HG03457 (cell line): ENCODE results near the gene FOXC2.

Source experiments
- ATAC-seq: cut with Tn5 transposase; IDR thresholded peaks from one replicate; pipeline ENCODE4 v1.9.1; 2021; ENCODE audit warnings: moderate number of reproducible peaks; ENCODE audit not compliant: unreplicated experiment

FOXC2 gene

DNA sequence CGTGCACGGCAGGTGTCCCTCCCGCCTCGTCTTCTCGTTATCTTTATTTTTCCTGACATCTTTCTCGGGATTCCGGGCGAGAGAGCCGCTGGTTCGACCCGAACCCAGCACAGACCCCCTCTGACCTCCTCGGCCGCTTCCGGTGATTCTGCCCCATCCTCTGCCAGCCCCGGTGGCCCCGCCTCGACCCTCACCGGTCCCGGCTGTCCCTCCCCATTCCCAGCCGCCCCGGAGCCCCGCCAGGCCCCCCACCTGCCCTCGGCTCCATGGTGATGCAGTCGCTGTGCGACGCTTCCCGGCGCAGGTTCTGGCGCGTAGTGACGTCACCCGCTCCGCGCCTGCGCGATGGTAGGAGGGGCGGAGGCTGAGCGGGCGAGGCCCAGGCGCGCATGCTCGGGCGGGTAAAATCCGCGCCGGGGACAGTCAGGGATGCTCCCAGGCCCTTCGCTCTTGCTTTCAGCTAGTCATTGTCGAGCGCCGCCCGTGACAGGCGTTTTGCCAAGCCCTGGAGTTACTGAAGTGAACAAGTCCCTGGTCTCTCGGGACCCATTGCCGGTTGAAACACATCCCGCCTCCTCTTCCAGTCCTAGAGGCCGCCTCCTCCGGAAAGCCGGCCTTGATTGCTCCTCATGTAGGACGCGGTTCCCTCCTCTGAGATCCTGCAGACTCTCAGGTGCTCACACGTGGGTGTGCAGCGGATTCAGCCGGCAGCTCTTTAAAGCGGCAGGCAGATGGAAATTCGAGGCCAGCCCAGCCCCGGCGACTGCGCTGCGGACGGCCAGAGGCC lies 11.5 kb upstream of the FOXC2 start, which contains the start of gene MTHFSD:
Gene MTHFSD (minus strand): TSS at position 319 of the 787 bp plus-strand sequence. CDS start 51 bp downstream, at position 268.
- ATAC-seq, result peak; percentile 60

- ATAC-seq, result no peak
Observed at GRCh38 chr16:86555704-86556075, 10.9 kb upstream of the FOXC2 start.

DNA sequence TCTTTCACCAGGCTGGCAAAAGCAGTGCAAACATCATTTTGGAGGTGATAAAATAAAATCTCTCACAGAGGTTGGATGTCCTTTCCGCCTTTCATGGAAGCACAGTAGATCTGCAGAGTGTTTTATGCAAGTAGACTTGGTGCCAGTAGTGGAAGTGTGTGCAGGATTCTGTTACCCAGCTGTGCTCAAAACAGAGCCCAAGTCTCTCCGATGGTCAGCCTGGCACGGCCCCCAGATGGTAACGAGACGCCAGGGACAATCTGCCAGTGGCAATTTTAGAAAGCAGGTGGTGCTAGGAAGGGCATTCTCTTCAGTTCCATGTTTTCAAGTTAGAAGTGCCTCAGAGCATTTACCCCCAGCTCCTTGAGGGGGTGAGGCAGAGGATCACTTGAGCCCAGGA lies 10.1 kb upstream of the FOXC2 start:
- ATAC-seq, result no peak

DNA sequence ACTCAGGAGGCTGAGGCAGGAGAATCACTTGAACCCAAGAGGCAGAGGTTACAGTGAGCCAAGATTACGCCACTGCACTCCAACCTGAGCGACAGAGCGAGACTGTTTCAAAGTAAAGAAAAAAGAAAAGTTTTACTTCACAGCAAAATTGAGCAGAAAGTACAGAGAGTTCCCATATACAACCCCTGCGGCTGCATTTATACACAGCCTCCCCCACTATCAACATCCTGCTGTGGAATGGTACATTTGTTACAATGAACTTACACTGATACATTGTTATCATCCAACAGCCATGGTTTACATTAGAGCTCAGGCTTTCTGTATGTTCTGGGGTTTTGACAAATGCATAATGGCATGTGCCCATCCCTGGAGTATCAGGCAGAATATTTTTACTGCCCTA lies 9.0 kb upstream of the FOXC2 start:
- no peak for ATAC-seq

- ATAC-seq, result no peak
Observed at GRCh38 chr16:86558355-86559193, 8.1 kb upstream of the FOXC2 start.

DNA sequence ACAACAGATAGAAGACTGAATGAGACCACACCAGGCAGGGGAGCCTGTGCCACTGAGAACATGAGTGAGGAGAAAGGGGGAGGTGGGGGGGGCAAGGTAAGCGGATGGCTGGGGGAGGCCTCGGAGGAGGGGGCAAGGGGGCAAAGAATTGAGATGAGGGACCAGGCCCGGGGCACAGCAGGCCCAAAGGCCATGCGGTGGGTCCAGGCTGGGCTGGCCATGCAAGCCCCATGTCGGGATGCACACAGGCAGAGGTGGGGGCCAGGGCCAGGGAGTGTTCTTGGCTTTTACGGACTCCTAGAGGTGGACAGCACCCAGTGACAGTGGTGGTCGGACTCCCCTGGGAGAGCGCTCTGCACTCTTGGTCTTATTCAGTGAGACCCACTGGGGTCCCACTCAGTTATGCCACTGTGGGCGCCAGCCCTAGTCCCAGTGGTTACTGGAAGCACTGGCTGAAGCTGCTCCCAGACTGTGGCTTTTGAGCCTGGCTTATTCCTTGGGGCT lies 6.8 kb upstream of the FOXC2 start:
- no peak for ATAC-seq

DNA sequence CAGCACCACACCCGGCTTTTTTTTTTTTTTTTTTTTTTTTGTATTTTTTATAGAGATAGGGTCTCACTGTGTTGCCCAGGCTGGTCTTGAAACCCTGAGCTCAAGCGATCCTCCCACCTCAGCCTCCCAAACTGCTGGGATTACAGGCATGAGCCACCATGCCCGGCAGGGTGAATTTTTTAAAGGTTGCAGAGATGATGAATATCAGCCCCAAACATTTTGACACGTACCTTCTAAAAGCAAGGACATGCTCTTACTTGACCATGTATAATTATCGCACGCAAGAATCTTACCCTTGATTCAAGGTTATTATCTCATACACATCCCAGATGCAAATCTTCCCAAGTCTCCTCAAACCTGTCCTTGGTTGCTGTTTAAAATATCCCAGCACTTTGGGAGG lies 4.3 kb upstream of the FOXC2 start:
- no peak for ATAC-seq

DNA sequence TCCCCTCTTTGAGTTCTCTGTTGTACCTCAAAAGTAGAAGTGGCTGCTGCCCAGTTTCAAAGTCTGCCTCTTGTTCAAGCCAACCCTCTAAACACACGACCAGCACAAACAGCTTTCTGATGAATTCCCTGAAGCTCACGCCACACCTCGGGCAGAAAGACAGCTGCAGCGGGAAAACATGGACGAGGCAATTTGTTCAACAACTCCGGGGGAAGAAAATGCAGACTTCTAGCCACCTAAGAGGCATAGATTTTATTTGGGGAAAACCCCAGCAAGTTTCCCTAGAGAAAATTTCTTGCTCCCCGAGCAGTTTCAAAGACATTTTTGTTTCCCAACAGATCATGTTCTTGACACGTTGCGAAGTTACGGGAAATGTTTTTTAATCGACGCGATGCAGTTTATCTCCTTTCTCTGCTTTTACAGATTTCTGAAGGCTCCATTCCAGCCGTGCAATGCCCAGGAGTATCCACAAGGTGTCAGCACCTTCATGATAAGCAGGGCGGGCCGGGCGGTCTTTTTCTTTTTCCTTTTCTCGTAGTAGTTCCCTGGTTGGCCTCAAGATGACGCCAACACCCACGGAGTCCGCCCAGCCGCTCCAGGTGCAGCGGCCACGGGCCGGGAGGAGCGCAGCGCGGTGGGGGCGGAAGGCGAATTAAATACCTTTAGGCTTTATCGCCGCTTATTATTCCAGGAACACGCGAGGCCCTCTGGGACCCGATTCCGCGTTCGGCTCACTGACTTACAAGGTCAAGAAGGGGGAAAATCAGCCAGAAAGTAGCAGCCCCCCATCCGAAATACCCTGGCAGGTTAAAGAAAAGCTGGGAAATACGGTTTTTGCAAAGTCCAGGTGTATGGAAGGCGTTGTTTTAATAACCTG lies 2.9 kb upstream of the FOXC2 start:
- ATAC-seq, result no peak

GRCh38 chr16:86565181-86565631 lies 1.4 kb upstream of the FOXC2 start:
- no peak for ATAC-seq

- ATAC-seq, result no peak
Observed at GRCh38 chr16:86565644-86566511, 751 bp upstream of the FOXC2 start.

GRCh38 chr16:86566966-86567700 lies 504 bp downstream of the FOXC2 start:
- ATAC-seq, result no peak

- no peak for ATAC-seq
Observed at GRCh38 chr16:86567701-86568581, 1.3 kb downstream of the FOXC2 start.

DNA sequence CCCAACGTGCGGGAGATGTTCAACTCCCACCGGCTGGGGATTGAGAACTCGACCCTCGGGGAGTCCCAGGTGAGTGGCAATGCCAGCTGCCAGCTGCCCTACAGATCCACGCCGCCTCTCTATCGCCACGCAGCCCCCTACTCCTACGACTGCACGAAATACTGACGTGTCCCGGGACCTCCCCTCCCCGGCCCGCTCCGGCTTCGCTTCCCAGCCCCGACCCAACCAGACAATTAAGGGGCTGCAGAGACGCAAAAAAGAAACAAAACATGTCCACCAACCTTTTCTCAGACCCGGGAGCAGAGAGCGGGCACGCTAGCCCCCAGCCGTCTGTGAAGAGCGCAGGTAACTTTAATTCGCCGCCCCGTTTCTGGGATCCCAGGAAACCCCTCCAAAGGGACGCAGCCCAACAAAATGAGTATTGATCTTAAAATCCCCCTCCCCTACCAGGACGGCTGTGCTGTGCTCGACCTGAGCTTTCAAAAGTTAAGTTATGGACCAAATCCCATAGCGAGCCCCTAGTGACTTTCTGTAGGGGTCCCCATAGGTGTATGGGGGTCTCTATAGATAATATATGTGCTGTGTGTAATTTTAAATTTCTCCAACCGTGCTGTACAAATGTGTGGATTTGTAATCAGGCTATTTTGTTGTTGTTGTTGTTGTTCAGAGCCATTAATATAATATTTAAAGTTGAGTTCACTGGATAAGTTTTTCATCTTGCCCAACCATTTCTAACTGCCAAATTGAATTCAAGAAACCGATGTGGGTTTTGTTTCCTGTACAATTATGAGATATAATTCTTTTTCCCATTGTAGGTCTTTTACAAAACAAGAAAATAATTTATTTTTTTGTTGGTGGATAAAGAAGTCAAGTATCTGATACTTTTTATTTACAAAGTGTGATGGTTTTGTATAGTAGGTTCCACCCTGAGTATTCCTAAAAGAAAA lies 2.3 kb downstream of the FOXC2 start:
- no peak for ATAC-seq

DNA sequence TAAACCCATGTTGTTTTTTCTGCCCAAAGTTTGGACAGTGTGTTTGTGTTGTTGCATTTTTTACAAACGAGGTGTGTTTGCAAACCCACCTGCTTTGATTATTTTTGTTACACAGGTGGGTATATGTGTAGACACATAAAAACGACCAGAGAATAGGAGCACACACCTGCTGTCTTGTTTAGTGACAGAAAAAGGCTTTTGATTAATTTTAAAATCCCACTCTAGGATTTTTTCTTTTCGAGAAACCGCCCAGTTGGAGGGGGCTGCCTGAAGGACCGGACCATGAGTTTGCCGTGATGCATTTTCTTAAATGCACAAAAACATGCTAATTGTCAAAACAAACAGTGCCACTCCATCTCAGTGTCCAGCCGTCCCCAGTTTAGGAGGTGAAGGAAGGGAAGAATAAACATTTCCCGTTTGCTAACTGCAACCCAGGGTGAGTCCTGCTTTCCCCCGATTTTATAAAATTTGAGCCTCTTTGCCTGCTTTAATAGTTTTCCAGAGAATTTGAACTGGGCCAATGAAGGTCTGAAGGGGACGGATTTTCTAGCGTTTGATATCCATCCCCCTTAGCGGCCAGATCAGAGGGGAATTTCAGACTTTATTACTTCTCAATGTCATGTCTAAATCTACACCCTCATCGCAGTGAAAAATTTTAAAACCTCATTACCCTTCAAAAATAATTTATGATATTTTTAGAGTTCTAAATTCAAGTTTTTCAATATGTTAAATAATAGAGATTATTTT lies 3.2 kb downstream of the FOXC2 start:
- no peak for ATAC-seq

DNA sequence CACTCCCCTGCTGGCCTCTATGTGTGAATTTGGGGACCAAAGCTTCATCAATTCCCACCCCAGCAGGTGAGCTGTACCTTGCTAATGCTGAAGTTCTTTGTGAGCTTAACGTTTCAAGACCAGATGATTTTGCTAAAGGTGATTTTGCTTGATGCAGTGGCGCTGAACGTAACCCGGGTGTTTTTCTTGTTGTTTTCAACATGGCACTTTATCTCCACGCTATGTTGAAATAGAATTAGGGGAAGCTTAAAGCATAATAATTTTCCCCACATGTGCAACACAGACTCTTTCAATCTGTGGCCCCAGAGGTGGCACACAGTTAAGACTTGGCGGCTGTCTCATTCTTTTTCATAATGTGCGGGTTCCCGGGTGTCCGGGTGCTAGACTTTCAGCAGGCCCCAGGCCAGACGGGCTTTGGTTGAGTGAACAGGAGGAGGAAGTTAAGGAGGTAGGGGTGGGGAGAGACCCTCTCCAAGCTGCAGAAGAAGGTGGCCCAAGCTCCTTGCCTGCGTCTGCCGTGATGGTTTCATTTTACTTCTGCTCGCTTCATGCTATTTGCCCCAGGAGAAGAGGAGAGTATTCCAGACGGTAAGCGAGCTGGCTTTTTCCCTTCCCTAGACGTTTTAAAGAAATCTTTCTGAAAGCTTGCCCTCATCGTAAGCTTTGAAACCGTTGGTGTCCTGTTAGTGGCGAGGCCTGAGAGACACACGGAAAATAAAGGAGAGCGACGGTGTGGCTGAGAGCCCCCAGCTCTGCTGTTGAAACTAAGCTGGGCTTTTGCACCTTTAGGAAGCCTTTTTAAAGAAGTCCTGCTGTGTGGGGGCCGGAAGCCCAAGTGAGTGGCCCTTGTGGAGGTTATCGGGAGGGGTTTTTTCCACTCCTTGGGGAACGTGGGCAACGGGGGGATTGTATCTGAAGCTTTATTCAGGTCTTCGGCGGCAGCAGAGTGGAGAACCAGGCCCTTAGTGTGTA lies 4.2 kb downstream of the FOXC2 start:
- ATAC-seq, result no peak
